Measurements from ENCODE around the gene FUCA1.
"Not testable (repeated sequence)": the region's sequence is repeated elsewhere in the genome, so short reads cannot be mapped to it uniquely, and the experiment has no call there.

DNA sequence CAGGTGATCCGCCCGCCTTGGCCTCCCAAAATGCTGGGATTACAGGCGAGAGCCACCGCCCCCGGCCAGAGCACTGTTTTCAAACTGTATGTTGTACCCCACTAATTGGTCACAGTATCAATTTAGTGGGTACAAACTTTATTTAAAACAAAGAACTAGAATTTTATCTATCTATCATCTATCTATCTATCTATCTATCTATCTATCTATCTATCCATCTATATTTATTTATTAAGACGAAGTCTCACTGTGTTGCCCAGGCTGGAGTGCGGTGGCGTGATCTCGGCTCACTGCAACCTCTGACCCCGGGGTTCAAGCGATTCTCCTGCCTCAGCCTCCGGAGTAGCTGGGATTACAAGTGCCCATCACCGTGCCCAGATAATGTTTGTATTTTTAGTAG, 41.5 kb downstream of the FUCA1 start:
- TF ChIP-seq, protein P1, sequence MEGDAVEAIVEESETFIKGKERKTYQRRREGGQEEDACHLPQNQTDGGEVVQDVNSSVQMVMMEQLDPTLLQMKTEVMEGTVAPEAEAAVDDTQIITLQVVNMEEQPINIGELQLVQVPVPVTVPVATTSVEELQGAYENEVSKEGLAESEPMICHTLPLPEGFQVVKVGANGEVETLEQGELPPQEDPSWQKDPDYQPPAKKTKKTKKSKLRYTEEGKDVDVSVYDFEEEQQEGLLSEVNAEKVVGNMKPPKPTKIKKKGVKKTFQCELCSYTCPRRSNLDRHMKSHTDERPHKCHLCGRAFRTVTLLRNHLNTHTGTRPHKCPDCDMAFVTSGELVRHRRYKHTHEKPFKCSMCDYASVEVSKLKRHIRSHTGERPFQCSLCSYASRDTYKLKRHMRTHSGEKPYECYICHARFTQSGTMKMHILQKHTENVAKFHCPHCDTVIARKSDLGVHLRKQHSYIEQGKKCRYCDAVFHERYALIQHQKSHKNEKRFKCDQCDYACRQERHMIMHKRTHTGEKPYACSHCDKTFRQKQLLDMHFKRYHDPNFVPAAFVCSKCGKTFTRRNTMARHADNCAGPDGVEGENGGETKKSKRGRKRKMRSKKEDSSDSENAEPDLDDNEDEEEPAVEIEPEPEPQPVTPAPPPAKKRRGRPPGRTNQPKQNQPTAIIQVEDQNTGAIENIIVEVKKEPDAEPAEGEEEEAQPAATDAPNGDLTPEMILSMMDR (IDR thresholded peaks at IDR 0.05; ENCODE audit: low read depth, low read length), result not testable (repeated sequence)
- not testable (repeated sequence) for TF ChIP-seq EZH2phosphoT487 (IDR thresholded peaks at IDR 0.05; ENCODE audit: low read depth)
